ENCODE results near the gene KCNQ1.
A peak's percentile ranks its signal among the peaks of the same experiment; 100 is the strongest.

Gene KCNQ1

GRCh38 chr11:2666401-2666741 lies 221.6 kb downstream of the KCNQ1 start:
- H3K36me3 Mint-ChIP-seq (ENCODE audit: low read depth), result peaks cover 87% of the 10 kb centered on the region
- H3K27ac Mint-ChIP-seq, result no peak overlapping the region
- no peak overlapping the region for H3K4me3 Mint-ChIP-seq
- no peaks in the 10 kb centered on the region for H3K4me1 Mint-ChIP-seq (ENCODE audit: low read depth)
- no peaks in the 10 kb centered on the region for H3K27me3 Mint-ChIP-seq
- intact Hi-C loops (cut with micrococcal nuclease), result no loop called here
- peaks cover under 1% of the 10 kb centered on the region for H3K9me3 Mint-ChIP-seq

GRCh38 chr11:2666828-2667570 lies 222.2 kb downstream of the KCNQ1 start:
- Mint-ChIP-seq H3K4me1 (ENCODE audit: low read depth) (no peaks in the 10 kb centered on the region), H3K27ac (no peak overlapping the region), H3K4me3 (no peak overlapping the region), H3K27me3 (no peaks in the 10 kb centered on the region), H3K9me3 (no peaks in the 10 kb centered on the region), H3K36me3 (ENCODE audit: low read depth) (peaks cover 87% of the 10 kb centered on the region)
- intact Hi-C loops (cut with micrococcal nuclease), result no loop called here

GRCh38 chr11:2667940-2668339 lies 223.1 kb downstream of the KCNQ1 start:
- Mint-ChIP-seq H3K4me1 (ENCODE audit: low read depth) (no peaks in the 10 kb centered on the region), H3K36me3 (ENCODE audit: low read depth) (peaks cover 87% of the 10 kb centered on the region), H3K9me3 (no peaks in the 10 kb centered on the region), H3K4me3 (no peak overlapping the region), H3K27me3 (no peaks in the 10 kb centered on the region), H3K27ac (no peak overlapping the region)
- intact Hi-C loops (cut with micrococcal nuclease), result no loop called here

- H3K4me3 Mint-ChIP-seq, result no peak overlapping the region
- H3K27me3 Mint-ChIP-seq, result no peaks in the 10 kb centered on the region
- intact Hi-C loops (cut with micrococcal nuclease), result no loop called here
- peaks cover 87% of the 10 kb centered on the region for H3K36me3 Mint-ChIP-seq (ENCODE audit: low read depth)
- no peaks in the 10 kb centered on the region for H3K9me3 Mint-ChIP-seq
- peaks cover 6% of the 10 kb centered on the region for H3K4me1 Mint-ChIP-seq (ENCODE audit: low read depth)
- H3K27ac Mint-ChIP-seq, result no peak overlapping the region
Observed at GRCh38 chr11:2668876-2669275, 224.1 kb downstream of the KCNQ1 start.

GRCh38 chr11:2669634-2670469 lies 225.0 kb downstream of the KCNQ1 start:
- H3K9me3 Mint-ChIP-seq, result no peaks in the 10 kb centered on the region
- peaks cover 87% of the 10 kb centered on the region for H3K36me3 Mint-ChIP-seq (ENCODE audit: low read depth)
- H3K4me3 Mint-ChIP-seq, result no peak overlapping the region
- H3K4me1 Mint-ChIP-seq (ENCODE audit: low read depth), result peaks cover 15% of the 10 kb centered on the region
- H3K27me3 Mint-ChIP-seq, result no peaks in the 10 kb centered on the region
- intact Hi-C loops (cut with micrococcal nuclease), result no loop called here
- no peak overlapping the region for H3K27ac Mint-ChIP-seq

GRCh38 chr11:2670541-2671100 lies 225.8 kb downstream of the KCNQ1 start:
- no peaks in the 10 kb centered on the region for H3K27me3 Mint-ChIP-seq
- H3K9me3 Mint-ChIP-seq, result no peaks in the 10 kb centered on the region
- H3K27ac Mint-ChIP-seq, result no peak overlapping the region
- intact Hi-C loops (cut with micrococcal nuclease), result no loop called here
- H3K4me1 Mint-ChIP-seq (ENCODE audit: low read depth), result peaks cover 21% of the 10 kb centered on the region
- H3K36me3 Mint-ChIP-seq (ENCODE audit: low read depth), result peaks cover 82% of the 10 kb centered on the region
- no peak overlapping the region for H3K4me3 Mint-ChIP-seq

GRCh38 chr11:2671748-2672147 lies 226.9 kb downstream of the KCNQ1 start:
- Mint-ChIP-seq H3K27me3 (no peaks in the 10 kb centered on the region), H3K4me3 (no peak overlapping the region), H3K4me1 (ENCODE audit: low read depth) (peaks cover 32% of the 10 kb centered on the region), H3K36me3 (ENCODE audit: low read depth) (peaks cover 71% of the 10 kb centered on the region), H3K27ac (no peak overlapping the region), H3K9me3 (no peaks in the 10 kb centered on the region)
- intact Hi-C loops (cut with micrococcal nuclease), result no loop called here

- no peak overlapping the region for H3K27ac Mint-ChIP-seq
- H3K36me3 Mint-ChIP-seq (ENCODE audit: low read depth), result peaks cover 66% of the 10 kb centered on the region
- no peak overlapping the region for H3K4me3 Mint-ChIP-seq
- intact Hi-C loops (cut with micrococcal nuclease), result no loop called here
- no peaks in the 10 kb centered on the region for H3K9me3 Mint-ChIP-seq
- H3K27me3 Mint-ChIP-seq, result no peaks in the 10 kb centered on the region
- H3K4me1 Mint-ChIP-seq (ENCODE audit: low read depth), result peaks cover 42% of the 10 kb centered on the region
Observed at GRCh38 chr11:2672553-2673249, 227.9 kb downstream of the KCNQ1 start.

- H3K36me3 Mint-ChIP-seq (ENCODE audit: low read depth), result peaks cover 61% of the 10 kb centered on the region
- no peak overlapping the region for H3K27ac Mint-ChIP-seq
- no peaks in the 10 kb centered on the region for H3K9me3 Mint-ChIP-seq
- H3K4me1 Mint-ChIP-seq (ENCODE audit: low read depth), result peaks cover 45% of the 10 kb centered on the region
- H3K4me3 Mint-ChIP-seq, result no peak overlapping the region
- intact Hi-C loops (cut with micrococcal nuclease), result no loop called here
- no peaks in the 10 kb centered on the region for H3K27me3 Mint-ChIP-seq
Observed at GRCh38 chr11:2673250-2673610, 228.4 kb downstream of the KCNQ1 start.

- intact Hi-C loops (cut with micrococcal nuclease), result no loop called here
- peaks cover 53% of the 10 kb centered on the region for H3K36me3 Mint-ChIP-seq (ENCODE audit: low read depth)
- H3K9me3 Mint-ChIP-seq, result no peaks in the 10 kb centered on the region
- H3K27me3 Mint-ChIP-seq, result no peaks in the 10 kb centered on the region
- no peak overlapping the region for H3K4me3 Mint-ChIP-seq
- peaks cover 45% of the 10 kb centered on the region for H3K4me1 Mint-ChIP-seq (ENCODE audit: low read depth)
- H3K27ac Mint-ChIP-seq, result peak overlapping the region; percentile 11
Observed at GRCh38 chr11:2673871-2674471, 229.2 kb downstream of the KCNQ1 start.

GRCh38 chr11:2674658-2675131 lies 229.9 kb downstream of the KCNQ1 start:
- H3K4me1 Mint-ChIP-seq (ENCODE audit: low read depth), result peaks cover 45% of the 10 kb centered on the region
- H3K9me3 Mint-ChIP-seq, result no peaks in the 10 kb centered on the region
- H3K27me3 Mint-ChIP-seq, result no peaks in the 10 kb centered on the region
- peaks cover 48% of the 10 kb centered on the region for H3K36me3 Mint-ChIP-seq (ENCODE audit: low read depth)
- no peak overlapping the region for H3K27ac Mint-ChIP-seq
- intact Hi-C loops (cut with micrococcal nuclease), result no loop called here
- no peak overlapping the region for H3K4me3 Mint-ChIP-seq

- H3K36me3 Mint-ChIP-seq (ENCODE audit: low read depth), result peaks cover 42% of the 10 kb centered on the region
- no peak overlapping the region for H3K27ac Mint-ChIP-seq
- no peaks in the 10 kb centered on the region for H3K9me3 Mint-ChIP-seq
- no peaks in the 10 kb centered on the region for H3K27me3 Mint-ChIP-seq
- intact Hi-C loops (cut with micrococcal nuclease), result no loop called here
- no peak overlapping the region for H3K4me3 Mint-ChIP-seq
- peaks cover 45% of the 10 kb centered on the region for H3K4me1 Mint-ChIP-seq (ENCODE audit: low read depth)
Observed at GRCh38 chr11:2675540-2675939, 230.7 kb downstream of the KCNQ1 start.

- peaks cover 32% of the 10 kb centered on the region for H3K36me3 Mint-ChIP-seq (ENCODE audit: low read depth)
- H3K9me3 Mint-ChIP-seq, result no peaks in the 10 kb centered on the region
- no peak overlapping the region for H3K27ac Mint-ChIP-seq
- peaks cover 58% of the 10 kb centered on the region for H3K4me1 Mint-ChIP-seq (ENCODE audit: low read depth)
- intact Hi-C loops (cut with micrococcal nuclease), result no loop called here
- H3K4me3 Mint-ChIP-seq, result no peak overlapping the region
- no peaks in the 10 kb centered on the region for H3K27me3 Mint-ChIP-seq
Observed at GRCh38 chr11:2677127-2677526, 232.3 kb downstream of the KCNQ1 start.
